IMR-90 (cell line): ENCODE measurements around the gene HDHD5. TPM values are rescaled to one million over a fixed set of nuclear protein-coding genes. Genes with fewer than 3 reads are reported as not detected.

Experiments used
- ATAC-seq: fragments of 200-7000 bp; cut with Tn5 transposase; 2 replicates; pipeline ENCODE4 v1.9.1; 2020; ENCODE audit warnings: low read depth, mild to moderate bottlenecking, moderate library complexity
- BruUV-seq: library from RNA; stranded (reverse); fragments of 400-500 nt; replicated peaks from 2 replicates; lab custom pipeline; 2021; lab: Mats Ljungman, UMichigan
- CTCF ChIA-PET: fragments of 300-600 bp; formaldehyde crosslinking; extraction: SDS; loops from one replicate; lab custom pipeline; 2021; ENCODE audit warnings: antibody characterized with exemption; lab: Yijun Ruan, JAX
- POLR2A ChIA-PET: fragments of 300-600 bp; sonication (Branson Sonifier 250); formaldehyde crosslinking; loops from one replicate; lab custom pipeline; 2022; ENCODE audit warnings: antibody characterized with exemption; ENCODE audit not compliant: unreplicated experiment; lab: Charles Lee
- DNase-seq: peaks from one replicate; pipeline ENCODE4 v3.0.0; 2013
- H2AFZ ChIP-seq: replicated peaks from 2 replicates; pipeline ENCODE3; 2013; ENCODE audit warnings: low read length, mild to moderate bottlenecking; ENCODE audit not compliant: poor library complexity
- H2AK5ac ChIP-seq: 2 replicates; pipeline ENCODE4 v1.6.1; 2013; ENCODE audit warnings: low read depth, low read length, inconsistent platforms
- H2AK9ac ChIP-seq: replicated peaks from 2 replicates; pipeline ENCODE3; 2013; ENCODE audit warnings: mild to moderate bottlenecking, low read depth, low read length, moderate library complexity; ENCODE audit not compliant: poor library complexity
- H2BK120ac ChIP-seq: 2 replicates; pipeline ENCODE4 v1.6.1; 2013; ENCODE audit warnings: low read depth, low read length, inconsistent platforms
- H2BK15ac ChIP-seq: 3 replicates; pipeline ENCODE4 v1.6.1; 2013; ENCODE audit warnings: low read depth, low read length, inconsistent platforms
- H2BK20ac ChIP-seq: 2 replicates; pipeline ENCODE4 v1.6.1; 2013; ENCODE audit warnings: low read depth, mild to moderate bottlenecking, inconsistent platforms, low read length, moderate library complexity
- H2BK5ac ChIP-seq: 2 replicates; pipeline ENCODE4 v1.6.1; 2013; ENCODE audit warnings: mild to moderate bottlenecking, low read depth, low read length, inconsistent platforms; ENCODE audit not compliant: poor library complexity, severe bottlenecking
- H3K14ac ChIP-seq: replicated peaks from 2 replicates; pipeline ENCODE4 v1.6.1; 2013; ENCODE audit warnings: low read depth, low read length, inconsistent platforms
- H3K18ac ChIP-seq: 2 replicates; pipeline ENCODE4 v1.6.1; 2013; ENCODE audit warnings: low read depth, low read length, control low read depth
- H3K23ac ChIP-seq: 2 replicates; pipeline ENCODE4 v1.6.1; 2013; ENCODE audit warnings: low read depth, low read length, inconsistent platforms
- H3K27ac ChIP-seq: 2 replicates; pipeline ENCODE4 v1.5.1; 2013; ENCODE audit warnings: mild to moderate bottlenecking, control low read depth, low read length; ENCODE audit not compliant: insufficient read depth
- H3K27me3 ChIP-seq: 2 replicates; pipeline ENCODE4 v1.6.1; 2013; ENCODE audit warnings: low read length; ENCODE audit not compliant: control insufficient read depth, insufficient read depth
- H3K36me3 ChIP-seq: 2 replicates; pipeline ENCODE4 v1.6.1; 2013; ENCODE audit warnings: low read length, mixed read lengths; ENCODE audit not compliant: control insufficient read depth, insufficient read depth
- H3K4ac ChIP-seq: 2 replicates; pipeline ENCODE4 v1.6.1; 2013; ENCODE audit warnings: low read depth, low read length, inconsistent platforms
- H3K4me1 ChIP-seq: 2 replicates; pipeline ENCODE4 v1.6.1; 2013; ENCODE audit warnings: low read length, mixed read lengths; ENCODE audit not compliant: control insufficient read depth, insufficient read depth
- H3K4me2 ChIP-seq: 2 replicates; pipeline ENCODE4 v1.6.1; 2013; ENCODE audit warnings: low read depth, mild to moderate bottlenecking, control low read depth, low read length, moderate library complexity
- H3K4me3 ChIP-seq: 2 replicates; pipeline ENCODE4 v1.5.1; 2013; ENCODE audit warnings: low read depth, mild to moderate bottlenecking, control low read depth, low read length, moderate library complexity; ENCODE audit not compliant: insufficient read depth
- H3K56ac ChIP-seq: 2 replicates; pipeline ENCODE4 v1.6.1; 2013; ENCODE audit warnings: low read length, inconsistent platforms; ENCODE audit not compliant: insufficient read depth; ENCODE audit errors: extremely low read depth
- H3K79me1 ChIP-seq, 2 experiments: 2 replicates each; pipeline ENCODE4 v1.6.1; 2013; ENCODE audit warnings: low read length in 2 of 2, inconsistent platforms in 1 of 2, low read depth in 1 of 2
- H3K9ac ChIP-seq: 2 replicates; pipeline ENCODE4 v1.6.1; 2013; ENCODE audit warnings: low read depth, low read length, control low read depth
- H3K9me1 ChIP-seq: 2 replicates; pipeline ENCODE4 v1.6.1; 2013; ENCODE audit warnings: low read length, inconsistent platforms; ENCODE audit not compliant: insufficient read depth
- H3K9me3 ChIP-seq: 2 replicates; pipeline ENCODE4 v1.6.1; 2013; ENCODE audit warnings: low read length; ENCODE audit not compliant: control insufficient read depth, insufficient read depth
- H4K20me1 ChIP-seq: 2 replicates; pipeline ENCODE4 v1.6.1; 2013; ENCODE audit warnings: low read length, inconsistent platforms; ENCODE audit not compliant: insufficient read depth
- H4K5ac ChIP-seq: 2 replicates; pipeline ENCODE4 v1.6.1; 2013; ENCODE audit warnings: mild to moderate bottlenecking, low read depth, low read length, control low read depth
- H4K8ac ChIP-seq, 2 experiments: 2 replicates each; pipeline ENCODE4 v1.6.1; 2013; ENCODE audit warnings: low read depth in 2 of 2, low read length in 2 of 2, control low read depth in 1 of 2, inconsistent platforms in 1 of 2
- H4K91ac ChIP-seq: 2 replicates; pipeline ENCODE4 v1.6.1; 2013; ENCODE audit warnings: low read depth, low read length, inconsistent platforms; ENCODE audit not compliant: insufficient read depth
- BHLHE40 ChIP-seq: fragments of 150-350 bp; IDR thresholded peaks from 2 replicates; pipeline ENCODE4 v1.6.1; 2016; ENCODE audit warnings: mild to moderate bottlenecking, low read depth, low read length
- CEBPB ChIP-seq: IDR thresholded peaks from 2 replicates; pipeline ENCODE4 v1.6.1; 2012; ENCODE audit warnings: low read depth, low read length, improper control_type of control experiment
- CHD1 ChIP-seq: IDR thresholded peaks from 2 replicates; pipeline ENCODE4 v1.6.1; 2012; ENCODE audit warnings: low read depth, low read length, improper control_type of control experiment
- ELK1 ChIP-seq: fragments of 150-350 bp; IDR thresholded peaks from 2 replicates; pipeline ENCODE4 v1.6.1; 2016; ENCODE audit warnings: low read depth, mild to moderate bottlenecking, low read length, moderate library complexity, borderline replicate concordance
- FOS ChIP-seq: fragments of 150-350 bp; IDR thresholded peaks from 2 replicates; pipeline ENCODE4 v1.6.1; 2016; ENCODE audit warnings: low read depth, low read length
- MAFK ChIP-seq: IDR thresholded peaks from 2 replicates; pipeline ENCODE4 v1.6.1; 2012; ENCODE audit warnings: low read depth, low read length, improper control_type of control experiment
- MAZ ChIP-seq: IDR thresholded peaks from 2 replicates; pipeline ENCODE4 v1.6.1; 2012; ENCODE audit warnings: low read depth, mild to moderate bottlenecking, low read length, improper control_type of control experiment, moderate library complexity, borderline replicate concordance
- NFE2L2 ChIP-seq: fragments of 150-350 bp; IDR thresholded peaks from 2 replicates; pipeline ENCODE4 v1.6.1; 2016; ENCODE audit warnings: low read depth, mild to moderate bottlenecking, low read length
- POLR2A ChIP-seq: IDR thresholded peaks from 2 replicates; pipeline ENCODE4 v1.6.1; 2012; ENCODE audit warnings: mild to moderate bottlenecking, low read depth, low read length
- RAD21 ChIP-seq: IDR thresholded peaks from 2 replicates; pipeline ENCODE4 v1.6.1; 2012; ENCODE audit warnings: low read length, improper control_type of control experiment
- RCOR1 ChIP-seq: IDR thresholded peaks from 2 replicates; pipeline ENCODE4 v1.6.1; 2012; ENCODE audit warnings: mild to moderate bottlenecking, low read length, improper control_type of control experiment; ENCODE audit not compliant: insufficient replicate concordance
- RFX5 ChIP-seq: IDR thresholded peaks from 2 replicates; pipeline ENCODE4 v1.8.0; 2012; ENCODE audit warnings: low read depth, mild to moderate bottlenecking, low read length, moderate library complexity
- SMC3 ChIP-seq: fragments of 150-350 bp; IDR thresholded peaks from 2 replicates; pipeline ENCODE4 v1.6.1; 2016; ENCODE audit warnings: low read depth, mild to moderate bottlenecking, antibody characterized with exemption, low read length, moderate library complexity
- WGBS, 2 experiments: methylation state at CpG; one replicate each; pipeline versions ENCODE4 v1.1.5 to v1.1.7; 2013; ENCODE audit warnings: missing lambda C conversion rate in 2 of 2; ENCODE audit not compliant: insufficient read length in 1 of 2; ENCODE audit errors: extremely low coverage in 2 of 2; 5-methylcytosine and 5-hydroxymethylcytosine counted together
- dilution Hi-C: fragments of 300-500 bp; cut with HindIII; formaldehyde crosslinking; loops from one replicate; pipeline ENCODE4 v1.14.3; 2018; ENCODE audit warnings: low sequenced_read_pairs; ENCODE audit not compliant: unreplicated experiment
- in situ Hi-C: fragments of 300-500 bp; cut with MboI; formaldehyde crosslinking; loops from 3 replicates; pipeline ENCODE4 v1.14.3; 2019; ENCODE audit warnings: low sequenced_read_pairs, inconsistent platforms, mixed read lengths
- intact Hi-C: fragments of 100-400 bp; cut with micrococcal nuclease; formaldehyde crosslinking; loops from 2 replicates; pipeline ENCODE4 v1.10.0; 2022
- polyA plus RNA-seq, 3 experiments: library from polyadenylated mRNA; depleted of rRNA; stranded (reverse); fragments of >200 nt; gene quantifications; 2 replicates each; pipeline ENCODE4 v1.2.3, GENCODE V29; 2012; ENCODE audit warnings: low replicate concordance in 1 of 3
- total RNA-seq: library from RNA; depleted of rRNA; stranded (reverse); fragments of >200 nt; gene quantifications from 2 replicates; pipeline ENCODE4 v1.2.3, GENCODE V29; 2012

The HDHD5 gene
- total and polyA plus RNA-seq, 2 of the 4 experiments (the other 2 are of a cell fraction) = 31.9 to 37.5 TPM

- Histone ChIP-seq H3K27ac (no peak overlapping the region), H2AK5ac (no peak overlapping the region), H2BK15ac (no peak overlapping the region), H3K18ac (no peak overlapping the region), H3K4ac (no peak overlapping the region), H4K5ac (no peak overlapping the region), H3K4me2 (no peak overlapping the region), H3K4me1 (no peaks in the 10 kb centered on the region), H4K20me1 (no peaks in the 10 kb centered on the region), H2AK9ac (no peak overlapping the region), H2AFZ (no peak overlapping the region), H2BK5ac (no peak overlapping the region), H3K23ac (no peak overlapping the region), H3K9me3 (no peaks in the 10 kb centered on the region), H3K56ac (no peak overlapping the region), H3K27me3 (peaks cover 17% of the 10 kb centered on the region; the same call in 1 of the 2 replicates), H3K9me1 (no peaks in the 10 kb centered on the region), H4K8ac (no peak overlapping the region), H2BK120ac (no peak overlapping the region), H4K91ac (no peak overlapping the region), H3K36me3 (peaks cover under 1% of the 10 kb centered on the region), H3K9ac (no peak overlapping the region), H3K4me3 (no peak overlapping the region), H2BK20ac (no peak overlapping the region), H3K14ac (no peak overlapping the region), H3K79me1 (no peaks in the 10 kb centered on the region)
- DNase-seq (no peak), ATAC-seq (no peak)
- ChIA-PET POLR2A (no interaction called here), CTCF (no interaction called here)
- in situ Hi-C loops (no loop called here), intact Hi-C loops (no loop called here), dilution Hi-C loops (no loop called here)
- TF ChIP-seq CHD1 (no peak), RAD21 (no peak), BHLHE40 (no peak), SMC3 (no peak), POLR2A (no peak), MAFK (no peak), NFE2L2 (no peak), FOS (no peak), ELK1 (no peak), MAZ (no peak), RFX5 (no peak), RCOR1 (no peak), CEBPB (no peak)
- WGBS, 2 experiments = 80% methylated on average over 3 of the region's 9 CpGs; no CpG with 5 or more reads in 1 of the 2 experiments
- BruUV-seq = no TSS peak
Measured at GRCh38 chr22:17114898-17115235, 44.2 kb downstream of the HDHD5 start.
